ENCODE results near the gene P2RX6.
"Not testable (repeated sequence)": the region's sequence is repeated elsewhere in the genome, so short reads cannot be mapped to it uniquely, and the experiment has no call there.

P2RX6 gene

GRCh38 chr22:21060363-21060762 is 45.4 kb downstream of the P2RX6 start:
- not testable (repeated sequence) for DNase-seq

DNA sequence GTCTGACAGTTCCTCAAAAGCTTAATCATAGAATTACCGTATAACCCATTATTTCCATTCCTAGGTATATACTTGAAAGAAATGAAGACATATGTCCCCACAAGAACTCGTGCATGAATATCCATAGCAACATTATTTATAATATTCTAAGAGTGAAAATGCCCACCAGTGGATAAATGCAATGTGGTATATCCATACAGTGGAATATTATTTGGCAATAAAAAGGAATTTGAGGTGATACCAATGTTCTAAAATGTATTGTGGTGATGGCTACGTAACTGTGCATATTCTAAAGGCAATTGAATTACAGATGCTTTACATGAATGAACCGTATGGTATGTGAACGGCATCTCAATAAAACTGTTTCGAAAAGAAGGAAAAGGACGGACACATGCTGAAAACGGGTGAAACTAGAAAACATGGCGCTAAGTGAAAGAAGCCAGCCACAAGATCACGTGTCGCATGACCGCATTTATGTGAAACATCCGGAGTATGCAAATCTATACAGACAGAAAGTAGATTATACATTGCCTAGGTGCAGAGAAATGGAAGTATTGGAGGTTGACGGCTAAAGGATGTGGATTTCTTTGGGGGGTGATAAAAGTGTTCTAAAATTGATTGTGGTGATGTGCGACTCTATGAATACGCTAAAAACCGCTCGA is 46.8 kb downstream of the P2RX6 start:
- DNase-seq, result not testable (repeated sequence)

- not testable (repeated sequence) for DNase-seq
Observed at GRCh38 chr22:21064425-21064824, 49.5 kb downstream of the P2RX6 start.

GRCh38 chr22:21064917-21065864 is 50.2 kb downstream of the P2RX6 start:
- DNase-seq, result no peak

GRCh38 chr22:21067075-21067900 is 52.3 kb downstream of the P2RX6 start:
- no peak for DNase-seq

- no peak for DNase-seq
Observed at GRCh38 chr22:21067901-21068680, 53.1 kb downstream of the P2RX6 start.

GRCh38 chr22:21068681-21069276 is 53.8 kb downstream of the P2RX6 start:
- no peak for DNase-seq

DNA sequence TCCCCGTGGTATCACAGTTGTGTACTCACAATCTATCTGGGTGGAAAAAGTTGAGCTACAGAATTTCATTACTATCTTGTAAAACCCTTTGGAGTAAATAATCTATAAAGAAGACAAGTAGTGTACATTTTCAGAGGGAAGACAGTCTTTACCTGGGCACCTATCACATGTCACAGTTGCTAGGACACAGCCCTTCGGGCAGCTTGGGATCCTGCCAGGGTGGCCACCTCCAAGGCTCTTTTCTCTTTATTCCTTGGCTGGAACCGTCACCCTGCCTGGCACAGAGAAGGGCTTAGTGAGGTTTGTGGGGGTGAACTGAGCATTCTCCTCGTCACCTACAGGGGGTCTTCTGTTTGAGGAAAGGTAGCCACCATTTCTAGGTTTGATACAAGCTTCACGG is 54.4 kb downstream of the P2RX6 start:
- DNase-seq, result no peak

- DNase-seq, result no peak
Observed at GRCh38 chr22:21070690-21071615, 56.0 kb downstream of the P2RX6 start.

- not testable (repeated sequence) for DNase-seq
Observed at GRCh38 chr22:21071796-21072195, 56.8 kb downstream of the P2RX6 start.

- no peak for DNase-seq
Observed at GRCh38 chr22:21073023-21073422, 58.1 kb downstream of the P2RX6 start.

DNA sequence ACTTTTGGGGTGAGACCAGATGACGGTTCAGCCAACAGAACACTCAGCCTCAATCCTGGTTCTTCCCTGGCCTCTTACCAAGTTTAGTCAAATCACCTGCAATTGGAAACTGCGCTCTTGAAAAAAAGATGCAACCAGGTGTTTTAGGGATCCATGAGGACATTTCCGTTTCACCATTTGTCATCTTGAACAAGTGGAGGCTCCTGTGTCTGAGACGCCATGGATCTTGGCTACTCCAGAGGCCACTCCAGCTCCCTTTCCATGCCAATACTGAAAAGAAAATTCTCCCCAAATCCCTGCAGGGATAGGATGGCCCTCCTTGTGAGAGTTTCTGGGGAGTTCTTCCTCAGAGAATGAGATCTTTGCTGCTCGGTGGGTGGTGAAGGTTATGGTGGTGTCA is 58.5 kb downstream of the P2RX6 start:
- DNase-seq, result no peak

DNA sequence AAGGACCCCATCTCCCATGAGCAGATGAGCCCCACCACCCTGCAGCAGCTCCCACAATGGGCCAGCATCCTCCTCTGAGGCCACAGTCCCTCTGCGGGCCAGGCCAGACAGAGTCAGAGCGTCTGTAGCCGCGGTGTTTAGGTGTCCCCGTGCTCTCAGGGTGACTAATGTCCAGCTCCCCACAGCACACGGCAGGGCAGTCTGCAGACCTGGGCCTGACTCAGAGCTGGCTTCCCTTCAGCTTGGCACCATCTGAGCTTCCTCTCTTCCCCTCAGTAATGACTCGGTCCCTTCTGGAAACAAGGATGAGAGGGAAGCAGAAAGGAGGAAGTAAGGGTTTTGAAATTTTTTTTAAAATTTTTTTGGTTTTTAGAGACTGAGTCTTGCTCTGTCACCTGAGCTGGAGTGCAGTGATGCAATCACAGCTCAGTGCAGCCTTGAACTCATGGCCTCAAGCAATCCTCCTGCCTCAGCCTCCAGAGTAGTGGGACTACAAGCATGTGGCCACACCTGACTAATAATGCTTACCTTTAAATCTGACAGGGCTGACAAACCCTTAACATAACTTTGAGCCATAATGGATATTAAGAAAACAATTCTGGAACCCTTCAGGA is 59.2 kb downstream of the P2RX6 start:
- no peak for DNase-seq

GRCh38 chr22:21075516-21076138 is 60.7 kb downstream of the P2RX6 start:
- DNase-seq, result no peak

DNA sequence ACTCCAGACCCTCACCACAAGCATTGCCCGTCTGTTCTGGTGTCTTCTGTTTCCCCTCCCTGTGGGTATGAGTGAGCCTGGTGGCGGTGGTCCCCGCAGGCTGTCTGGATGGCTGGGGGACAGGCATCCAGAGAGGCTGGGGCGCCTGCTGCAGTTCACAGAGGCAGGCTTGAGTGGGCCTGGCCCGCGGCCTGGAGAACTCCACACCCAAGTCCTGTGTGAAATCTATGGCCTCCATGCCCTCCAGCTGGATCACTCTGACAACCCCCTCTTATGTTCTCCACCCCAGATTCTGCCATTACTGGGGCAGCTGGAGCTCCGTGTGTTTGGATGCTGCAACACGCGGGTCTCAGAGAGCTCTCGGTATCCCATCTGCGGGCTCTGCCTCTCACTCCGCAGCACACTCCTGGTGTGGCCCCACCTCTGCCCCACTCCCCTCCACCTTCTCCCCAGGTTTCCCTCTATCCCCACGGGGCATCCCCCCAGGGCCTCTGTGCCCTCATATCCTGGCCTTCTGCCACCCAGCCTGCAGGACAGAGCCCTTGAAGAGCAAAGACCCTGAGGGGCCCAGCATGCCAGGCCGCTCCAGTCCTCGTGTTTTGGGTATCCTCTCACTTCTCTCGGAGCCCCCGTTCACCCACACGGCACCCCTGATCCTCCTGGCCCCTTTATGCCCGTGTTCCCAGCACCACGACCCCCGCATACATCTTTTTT is 62.1 kb downstream of the P2RX6 start:
- no peak for DNase-seq
